NCI-H1092 (cell line): ENCODE data around the gene STAT2.
"Not testable (repeated sequence)": the region's sequence is repeated elsewhere in the genome, so short reads cannot be mapped to it uniquely, and the experiment has no call there.

Experiments
- DNase-seq: peaks from one replicate; lab custom pipeline; 2025; lab: John Stamatoyannopoulos, UW

Gene STAT2

GRCh38 chr12:56362130-56363059 is 2.5 kb upstream of the STAT2 start, which contains the start of gene APOF:
Gene APOF (minus strand): TSS chr12:56362857. CDS start chr12:56362745, 112 bp downstream.
- no peak for DNase-seq

DNA sequence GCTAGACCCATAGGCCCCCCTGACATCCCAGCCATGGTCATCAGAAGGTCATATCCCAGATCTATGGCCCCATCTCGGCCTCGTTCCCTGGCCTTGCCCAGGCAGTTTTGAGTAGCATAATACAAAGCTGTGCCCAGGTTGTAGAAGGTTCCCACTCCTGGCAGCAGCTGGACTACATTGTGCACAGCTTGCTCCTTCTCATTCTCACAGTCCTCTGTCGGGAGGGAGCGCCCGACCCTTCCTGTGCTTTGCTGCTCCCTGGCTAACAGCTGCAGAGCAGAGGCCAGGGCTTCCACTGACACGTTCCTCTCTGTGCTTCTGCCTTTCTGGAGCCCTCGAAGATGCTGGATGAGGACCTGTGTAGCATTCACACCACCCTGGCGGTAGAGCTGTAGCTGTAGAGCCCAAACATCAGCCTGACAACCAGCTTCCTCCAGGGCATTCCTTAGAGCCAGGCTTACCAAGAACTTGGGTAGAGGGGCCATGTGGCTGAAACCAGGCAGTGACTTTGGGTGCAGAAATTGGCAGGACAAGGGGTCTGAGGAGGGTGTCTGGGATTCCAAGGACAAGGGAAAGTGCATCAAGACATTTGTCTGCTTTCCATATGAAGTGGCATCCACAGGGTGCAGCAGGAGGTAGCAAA is 1.7 kb upstream of the STAT2 start:
- no peak for DNase-seq

DNA sequence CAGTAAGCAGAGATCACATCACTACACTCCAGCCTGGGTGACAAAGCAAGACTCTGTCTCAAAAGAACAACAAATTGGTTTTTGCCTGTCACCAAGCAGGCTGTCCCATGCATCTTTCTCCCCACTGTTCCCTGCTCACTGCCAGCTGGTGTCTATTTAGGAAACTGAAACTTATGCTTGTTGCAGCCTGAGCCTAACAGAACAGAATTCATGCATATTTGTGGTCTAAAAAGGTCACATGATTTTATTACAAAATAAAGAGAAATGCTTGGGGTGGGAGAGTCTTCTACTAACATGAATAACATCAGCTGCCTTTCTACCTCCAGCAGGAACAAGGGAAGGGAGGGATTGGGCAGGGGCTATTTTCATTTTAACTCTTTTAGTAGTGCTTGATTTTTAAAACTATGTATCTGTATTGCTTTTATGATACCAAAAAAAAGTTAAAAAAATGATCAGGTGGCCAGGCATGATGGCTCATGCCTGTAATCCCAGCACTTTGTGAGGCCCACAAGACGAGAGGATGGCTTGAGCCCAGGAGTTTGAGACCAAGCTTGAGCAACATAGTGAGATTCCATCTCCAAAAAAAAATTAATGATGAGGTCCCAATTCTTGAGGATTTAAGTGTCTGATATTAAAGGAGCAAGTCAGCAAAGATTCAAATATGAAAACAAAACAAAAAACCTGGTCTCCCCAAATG is 923 bp downstream of the STAT2 start:
- DNase-seq, result no peak

GRCh38 chr12:56351325-56351724 is 8.6 kb downstream of the STAT2 start:
- no peak for DNase-seq

GRCh38 chr12:56350662-56351061 is 9.2 kb downstream of the STAT2 start:
- DNase-seq, result no peak

- no peak for DNase-seq
Measured at GRCh38 chr12:56348776-56349175, 11.1 kb downstream of the STAT2 start.

GRCh38 chr12:56347255-56347654 is 12.7 kb downstream of the STAT2 start:
- DNase-seq, result not testable (repeated sequence)

GRCh38 chr12:56346675-56347074 is 13.2 kb downstream of the STAT2 start:
- DNase-seq, result no peak

- DNase-seq, result not testable (repeated sequence)
Measured at GRCh38 chr12:56342290-56342689, 17.6 kb downstream of the STAT2 start.

DNA sequence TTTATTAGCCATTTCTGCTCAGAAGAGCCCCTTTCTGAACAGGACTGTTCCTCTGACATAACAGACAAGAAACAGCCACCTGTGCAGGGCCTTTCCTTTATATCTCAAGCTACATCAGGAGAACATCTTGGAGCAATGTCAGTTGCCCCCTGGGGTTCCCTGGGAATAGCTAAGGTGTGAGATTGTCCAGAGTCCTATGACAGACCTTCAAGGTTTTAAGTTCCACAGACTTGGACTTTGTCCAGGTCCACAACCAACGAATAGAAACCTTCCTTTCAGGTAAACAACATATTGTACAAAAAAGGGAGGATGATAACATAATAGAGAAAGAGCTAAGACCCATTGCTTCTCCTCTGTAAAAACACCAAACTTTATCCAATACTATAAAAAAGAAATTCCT is 18.3 kb downstream of the STAT2 start:
- DNase-seq, result no peak

DNA sequence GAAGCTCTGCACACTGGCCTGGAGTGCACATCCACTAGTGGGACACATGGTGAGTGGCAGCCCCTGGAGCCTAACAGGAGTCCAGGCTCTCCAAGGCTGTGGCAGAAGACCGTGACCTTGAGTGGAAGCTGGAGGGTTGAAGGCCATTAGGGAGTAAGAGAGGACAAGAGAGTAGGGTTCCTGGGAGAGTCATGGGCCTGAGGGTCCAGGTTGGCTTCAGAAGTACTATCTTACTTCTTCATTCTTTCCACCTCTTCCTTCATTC is 20.8 kb downstream of the STAT2 start:
- no peak for DNase-seq

DNA sequence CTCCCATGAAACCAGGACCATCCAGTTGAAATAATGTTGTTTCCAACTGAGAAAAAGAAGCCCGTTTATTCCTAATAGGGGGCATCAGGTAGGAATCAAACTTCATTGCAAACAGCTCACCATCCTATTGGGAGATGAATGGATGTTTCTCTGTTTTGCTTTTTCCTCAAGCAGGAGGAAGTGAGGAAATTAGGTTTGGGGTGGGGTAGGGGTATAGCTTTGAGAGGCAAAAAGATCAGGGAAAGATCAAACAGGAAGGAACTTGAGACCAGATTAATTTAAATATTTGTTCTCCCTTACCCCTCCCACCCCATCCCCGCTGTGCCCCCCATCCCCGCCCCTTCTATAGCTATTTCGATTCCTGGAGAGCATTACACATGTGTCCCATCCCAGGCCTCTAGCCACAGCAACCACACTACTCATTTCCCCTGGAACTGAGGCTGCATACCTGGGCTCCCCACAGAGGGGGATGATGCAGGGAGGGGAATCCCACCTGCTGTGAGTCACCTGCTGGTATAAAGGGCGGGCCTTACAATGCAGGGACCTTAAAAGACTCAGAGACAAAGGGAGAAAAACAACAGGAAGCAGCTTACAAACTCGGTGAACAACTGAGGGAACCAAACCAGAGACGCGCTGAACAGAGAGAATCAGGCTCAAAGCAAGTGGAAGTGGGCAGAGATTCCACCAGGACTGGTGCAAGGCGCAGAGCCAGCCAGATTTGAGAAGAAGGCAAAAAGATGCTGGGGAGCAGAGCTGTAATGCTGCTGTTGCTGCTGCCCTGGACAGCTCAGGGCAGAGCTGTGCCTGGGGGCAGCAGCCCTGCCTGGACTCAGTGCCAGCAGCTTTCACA is 21.4 kb downstream of the STAT2 start, which contains the start of gene IL23A:
Gene IL23A, plus strand, starts transcription at position 577 of the 850 bp plus-strand sequence. Its CDS starts 161 bp downstream, at position 738.
- no peak for DNase-seq

GRCh38 chr12:56337753-56338251 is 22.1 kb downstream of the STAT2 start:
- DNase-seq, result no peak

GRCh38 chr12:56336361-56337167 is 23.3 kb downstream of the STAT2 start:
- no peak for DNase-seq

GRCh38 chr12:56335527-56335926 is 24.4 kb downstream of the STAT2 start:
- not testable (repeated sequence) for DNase-seq

DNA sequence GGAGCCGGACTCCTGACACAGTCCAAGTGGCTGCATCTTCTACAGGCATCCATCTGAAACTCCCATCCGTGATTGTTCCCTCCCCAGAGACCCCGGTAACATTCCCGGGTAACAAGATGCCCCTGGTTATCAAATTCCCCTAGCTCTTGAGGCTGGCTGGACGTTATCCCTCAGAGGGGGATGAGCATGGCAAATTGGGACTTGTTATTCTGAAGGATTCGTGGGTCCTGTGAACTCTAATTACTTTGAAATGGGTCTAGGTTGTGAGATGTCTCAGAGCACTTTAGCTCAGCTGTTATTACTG is 25.5 kb downstream of the STAT2 start:
- DNase-seq, result no peak

GRCh38 chr12:56333679-56334489 is 26.0 kb downstream of the STAT2 start, which contains the start of gene PAN2:
Gene PAN2 (minus strand): TSS chr12:56334000. CDS start chr12:56333094, 906 bp downstream.
- DNase-seq, result peak; percentile 93

- DNase-seq, result no peak
Measured at GRCh38 chr12:56333197-56333678, 26.7 kb downstream of the STAT2 start.

- DNase-seq, result no peak
Measured at GRCh38 chr12:56332512-56333196, 27.3 kb downstream of the STAT2 start.
